ENCODE measurements around the gene NPC1. TPM values are rescaled to one million over a fixed set of nuclear protein-coding genes. Genes with fewer than 3 reads are reported as not detected.

NPC1 gene
- polyA plus RNA-seq, 3 donors, result 7.5 to 17.9 (median 17.7) TPM

- Histone ChIP-seq H3K4me3 (replicated peaks in 1 of 3; ENCODE audit: low read depth in 2 of 3, low read length in 3 of 3) (no peak overlapping the region), H3K27me3 (ENCODE audit: control insufficient read depth in 2 of 2, insufficient read depth in 2 of 2, low read length in 2 of 2) (no peaks in the 10 kb centered on the region), H3K4me1 (ENCODE audit: control insufficient read depth in 1 of 2, insufficient read depth in 2 of 2, low read length in 2 of 2) (no peaks in the 10 kb centered on the region), H2AFZ (ENCODE audit: insufficient read depth, low read depth, low read length, poor library complexity, severe bottlenecking) (no peak overlapping the region), H3K9ac (ENCODE audit: insufficient read depth, low read length, poor library complexity, severe bottlenecking) (no peak overlapping the region), H3K27ac (ENCODE audit: low read depth in 1 of 2, low read length in 2 of 2) (no peak overlapping the region), H3K79me2 (ENCODE audit: insufficient read depth, low read length) (no peaks in the 10 kb centered on the region), H3K36me3 (replicated peaks in 1 of 2; ENCODE audit: control insufficient read depth in 1 of 2, insufficient read depth in 2 of 2, low read length in 2 of 2) (peaks cover 75 to 100% of the 10 kb centered on the region in 2 donors), H3K9me3 (replicated peaks in 1 of 2; ENCODE audit: control insufficient read depth in 1 of 2, insufficient read depth in 1 of 2, low read length in 2 of 2) (no peaks in the 10 kb centered on the region), H3K4me2 (replicated peaks; ENCODE audit: extremely low read depth, low read length, poor library complexity, severe bottlenecking) (no peak overlapping the region), H4K20me1 (ENCODE audit: insufficient read depth, low read length) (peaks cover 12% of the 10 kb centered on the region)
- Mint-ChIP-seq H3K4me3 (no peak overlapping the region), H3K36me3 (peaks cover 90 to 99% of the 10 kb centered on the region in 2 donors), H3K9me3 (peaks cover 0 to 3% (median 0%) of the 10 kb centered on the region in 7 donors), H3K27ac (no peak overlapping the region), H3K27me3 (ENCODE audit: low read depth in 3 of 3) (no peaks in the 10 kb centered on the region), H3K4me1 (peaks cover 2% of the 10 kb centered on the region)
- TF ChIP-seq CTCF (IDR thresholded peaks at IDR 0.05), result no peak
- DNase-seq, result no peak
- intact Hi-C loops (cut with micrococcal nuclease), result no loop called here
Measured at GRCh38 chr18:23550898-23551297, 35.4 kb downstream of the NPC1 start.

GRCh38 chr18:23548719-23549118 lies 37.6 kb downstream of the NPC1 start:
- no CpG with 5 or more reads among the region's 3 CpGs for WGBS (ENCODE audit: insufficient coverage)
- H4K20me1 ChIP-seq (ENCODE audit: insufficient read depth, low read length), result peaks cover 12% of the 10 kb centered on the region
- no peak for DNase-seq
- H3K36me3 ChIP-seq (replicated peaks in 1 of 2; ENCODE audit: control insufficient read depth in 1 of 2, insufficient read depth in 2 of 2, low read length in 2 of 2), result peaks cover 73 to 100% of the 10 kb centered on the region in 2 donors
- H3K27me3 ChIP-seq (ENCODE audit: control insufficient read depth in 2 of 2, insufficient read depth in 2 of 2, low read length in 2 of 2), result no peaks in the 10 kb centered on the region
- H3K79me2 ChIP-seq (ENCODE audit: insufficient read depth, low read length), result no peaks in the 10 kb centered on the region
- intact Hi-C loops (cut with micrococcal nuclease), result no loop called here
- Mint-ChIP-seq H3K27me3 (ENCODE audit: low read depth in 3 of 3) (peaks cover 0 to 3% (median 0%) of the 10 kb centered on the region in 3 donors), H3K4me3 (no peak overlapping the region), H3K36me3 (peaks cover 88 to 98% of the 10 kb centered on the region in 2 donors), H3K4me1 (peaks cover 2% of the 10 kb centered on the region), H3K27ac (no peak overlapping the region), H3K9me3 (peaks cover 0 to 1% (median 0%) of the 10 kb centered on the region in 7 donors)
- no peak overlapping the region for H3K4me3 ChIP-seq (replicated peaks in 1 of 3; ENCODE audit: low read depth in 2 of 3, low read length in 3 of 3)
- H3K4me2 ChIP-seq (replicated peaks; ENCODE audit: extremely low read depth, low read length, poor library complexity, severe bottlenecking), result no peak overlapping the region
- H3K9ac ChIP-seq (ENCODE audit: insufficient read depth, low read length, poor library complexity, severe bottlenecking), result no peak overlapping the region
- H2AFZ ChIP-seq (ENCODE audit: insufficient read depth, low read depth, low read length, poor library complexity, severe bottlenecking), result no peak overlapping the region
- no peak for TF ChIP-seq CTCF (IDR thresholded peaks at IDR 0.05)
- H3K9me3 ChIP-seq (replicated peaks in 1 of 2; ENCODE audit: control insufficient read depth in 1 of 2, insufficient read depth in 1 of 2, low read length in 2 of 2), result no peaks in the 10 kb centered on the region
- H3K27ac ChIP-seq (ENCODE audit: low read depth in 1 of 2, low read length in 2 of 2), result no peak overlapping the region
- H3K4me1 ChIP-seq (ENCODE audit: control insufficient read depth in 1 of 2, insufficient read depth in 2 of 2, low read length in 2 of 2), result no peaks in the 10 kb centered on the region

All from CD14-positive monocyte (primary cell).